Stromal cell of bone marrow (primary cell): ENCODE data around the gene HSF2BP.
"Not testable (repeated sequence)": the region's sequence is repeated elsewhere in the genome, so short reads cannot be mapped to it uniquely, and the experiment has no call there.

Experiments used
- DNase-seq: peaks from one replicate; pipeline ENCODE4 v3.0.0-alpha.2; 2012; ENCODE audit warnings: low read depth

Gene HSF2BP

DNA sequence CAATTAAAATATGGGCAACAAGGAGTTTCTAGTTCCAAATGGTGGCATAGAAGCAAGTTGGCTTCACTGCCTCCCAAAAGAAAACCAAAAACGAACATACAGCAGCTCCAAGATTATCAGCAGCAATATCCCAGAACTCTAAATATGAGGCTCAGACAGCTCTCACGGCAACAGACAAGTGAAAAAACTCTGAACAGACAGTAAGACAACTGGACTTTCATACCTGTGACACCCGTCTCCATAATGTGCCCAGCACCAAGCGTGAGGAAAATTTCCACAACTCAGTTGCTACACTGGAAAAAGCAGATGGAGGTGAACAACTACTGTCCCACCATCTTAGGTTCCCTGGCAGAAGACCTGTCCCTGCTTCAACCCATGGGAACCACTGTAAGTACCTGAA lies 39.9 kb downstream of the HSF2BP start:
- no peak for DNase-seq

DNA sequence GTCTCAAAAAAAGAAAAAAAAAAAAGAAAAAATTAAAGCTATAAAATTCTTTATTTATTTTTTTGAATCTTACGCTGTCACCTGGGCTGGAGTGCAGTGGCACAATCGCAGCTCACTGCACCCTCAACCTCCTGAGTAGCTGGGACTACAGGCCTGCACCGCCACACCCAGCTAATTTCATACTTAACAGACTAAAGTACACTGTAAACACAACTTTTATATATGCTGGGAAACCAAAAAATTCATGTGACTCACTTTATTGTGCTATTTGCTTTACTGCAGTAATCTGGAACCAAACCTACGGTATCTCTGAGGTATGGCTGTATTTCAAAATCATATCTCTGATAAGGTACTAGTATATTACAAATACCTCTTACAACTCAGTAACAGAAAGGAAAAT lies 40.3 kb downstream of the HSF2BP start:
- DNase-seq = no peak

DNA sequence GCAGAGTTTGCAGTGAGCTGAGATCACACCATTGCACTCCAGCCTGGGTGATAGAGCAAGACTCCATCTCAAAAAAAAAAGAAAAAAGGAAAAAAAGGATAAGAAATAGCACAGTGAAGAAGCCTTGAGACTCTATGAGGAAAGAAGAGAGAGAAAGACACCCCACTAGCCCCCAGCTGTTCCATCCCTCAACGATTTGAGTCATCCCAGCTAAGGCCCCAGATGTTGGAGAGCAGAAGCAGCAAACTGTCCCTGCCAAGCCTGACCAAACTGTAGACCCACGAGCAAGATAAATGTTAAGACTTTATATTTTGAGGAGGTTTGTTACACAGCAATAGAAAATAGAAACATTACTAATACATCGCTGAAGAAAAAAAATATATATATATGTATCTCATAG lies 42.4 kb downstream of the HSF2BP start:
- not testable (repeated sequence) for DNase-seq

DNA sequence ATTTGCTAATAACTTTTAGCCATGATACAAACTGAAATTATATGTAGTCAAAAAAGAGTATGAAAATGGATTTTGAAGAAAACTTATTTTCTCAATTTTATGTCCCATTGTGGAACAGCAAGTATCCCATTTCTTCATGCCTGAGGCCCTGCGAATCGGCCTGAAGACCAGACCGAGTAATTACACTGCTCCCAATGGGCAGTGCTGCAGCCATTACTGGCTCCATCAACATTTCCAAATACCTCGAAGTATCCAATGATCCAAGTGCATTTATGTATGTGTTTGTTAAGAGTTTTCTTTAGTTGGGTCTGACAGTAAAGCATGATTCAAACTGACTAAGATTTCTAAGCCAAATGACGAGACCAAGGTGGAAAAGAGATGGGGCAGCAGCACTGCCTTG lies 44.4 kb downstream of the HSF2BP start:
- no peak for DNase-seq

DNA sequence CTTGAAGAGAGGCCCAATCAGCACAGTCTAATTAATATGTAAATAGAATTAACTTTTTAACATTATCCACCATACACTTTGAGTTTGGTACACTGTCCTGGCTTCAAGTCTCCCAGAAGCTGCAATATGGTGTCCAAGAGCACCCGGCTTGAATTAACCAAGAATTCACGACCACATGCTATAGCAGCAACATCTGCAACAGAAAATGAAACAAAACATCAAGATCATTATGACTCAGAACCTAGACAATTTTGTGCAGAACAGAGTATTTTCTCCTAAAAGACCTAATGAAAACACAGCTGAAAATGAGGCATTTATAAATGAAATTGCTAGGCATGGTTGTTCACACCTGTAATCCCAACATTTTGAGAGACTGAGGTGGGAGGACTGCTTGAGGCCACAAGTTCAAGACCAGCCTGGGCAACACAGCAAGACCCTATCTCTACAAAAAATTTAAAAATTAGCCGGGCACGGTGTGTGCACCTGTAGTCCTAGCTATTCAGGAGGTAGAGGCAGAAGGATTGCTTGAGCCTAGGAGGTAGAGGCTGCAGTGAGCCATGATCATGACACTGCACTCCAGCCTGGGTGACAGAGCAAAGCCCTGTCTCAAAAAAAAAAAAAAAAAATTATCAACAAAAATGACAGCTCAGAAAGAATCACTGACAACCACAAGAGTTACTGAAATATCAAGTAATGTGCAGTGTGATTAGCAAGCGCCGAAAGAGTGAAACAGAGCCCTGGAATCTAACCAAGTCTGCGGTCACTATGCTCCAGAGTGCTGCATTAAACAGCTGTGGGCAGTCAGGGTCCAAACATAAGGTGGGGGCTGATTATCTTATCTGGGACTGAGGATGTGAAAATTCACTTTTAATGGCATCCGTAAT lies 45.3 kb downstream of the HSF2BP start:
- DNase-seq = no peak

DNA sequence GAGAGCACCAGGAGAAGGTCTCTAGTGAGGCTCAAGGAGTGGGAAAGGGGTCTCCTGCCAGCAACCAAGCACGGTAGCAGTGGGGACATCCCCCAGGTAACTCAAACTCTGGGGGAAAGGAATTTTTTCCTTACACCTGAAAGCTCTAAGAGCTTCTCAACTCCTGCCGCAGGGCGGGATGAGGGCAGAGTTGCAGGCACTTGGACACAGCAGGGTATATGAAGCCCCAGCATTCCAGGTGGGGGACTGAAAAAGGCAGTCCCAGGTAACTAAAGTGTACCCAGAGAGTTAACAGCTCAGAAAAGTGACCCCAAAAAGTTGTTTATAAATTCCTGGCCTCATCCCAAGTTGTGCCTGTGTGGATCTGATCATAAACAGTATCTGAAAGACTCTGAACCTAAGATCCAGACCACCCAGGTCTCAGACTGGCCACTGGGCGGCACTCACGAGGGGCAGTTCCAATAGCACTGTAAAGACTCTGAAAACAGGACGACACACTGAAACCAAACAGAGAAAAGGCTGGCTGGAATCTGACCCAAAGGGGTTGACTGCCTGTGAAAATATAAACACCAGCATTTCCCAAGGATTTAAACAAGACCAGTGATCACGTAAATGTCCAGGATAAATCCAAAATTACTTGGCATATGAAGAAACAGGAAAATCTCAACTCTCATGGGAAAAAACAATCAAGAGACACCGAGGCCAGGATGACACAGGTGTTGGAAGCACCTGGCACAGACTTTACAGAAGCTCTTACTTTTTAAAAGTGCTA lies 47.5 kb downstream of the HSF2BP start:
- no peak for DNase-seq

DNA sequence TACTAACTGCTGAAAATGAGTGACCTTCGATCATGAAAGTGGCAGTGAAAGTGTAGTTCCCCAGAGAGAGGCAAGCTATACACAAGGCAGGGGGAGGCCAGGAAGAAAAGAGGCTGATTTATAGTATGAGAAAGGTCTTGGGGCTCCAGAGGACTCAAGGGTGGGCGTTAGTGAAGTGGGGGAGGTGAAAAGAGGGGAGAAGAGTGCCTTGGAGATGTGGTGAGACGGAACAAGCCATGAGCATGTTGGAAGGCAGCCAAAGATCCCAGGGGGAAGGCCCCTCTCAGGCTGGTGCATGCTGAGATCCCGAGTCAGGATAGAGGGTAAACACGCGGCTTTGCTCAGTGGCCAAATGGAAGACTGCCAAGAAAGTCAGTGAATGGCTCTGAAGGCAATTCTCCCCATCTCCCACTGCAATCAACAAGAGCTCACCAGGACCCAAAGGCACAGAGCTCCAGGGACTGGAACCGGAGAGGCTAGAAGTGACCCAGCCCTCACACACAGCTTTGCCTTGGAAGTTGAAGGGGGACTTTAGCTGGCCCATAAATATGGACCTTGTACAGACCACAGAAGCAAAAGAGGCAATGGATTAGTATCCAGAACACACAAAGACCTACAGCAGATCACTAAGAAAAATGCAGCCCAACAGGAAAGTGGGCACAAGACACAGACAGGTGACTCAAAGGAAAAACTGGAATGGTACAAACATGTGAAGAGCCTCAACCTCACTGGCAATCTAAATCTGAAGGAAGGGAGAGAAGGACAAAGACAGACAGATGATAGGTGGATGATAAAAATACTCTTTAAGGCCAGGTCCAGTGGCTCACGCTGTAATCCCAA lies 49.6 kb downstream of the HSF2BP start:
- no peak for DNase-seq

DNA sequence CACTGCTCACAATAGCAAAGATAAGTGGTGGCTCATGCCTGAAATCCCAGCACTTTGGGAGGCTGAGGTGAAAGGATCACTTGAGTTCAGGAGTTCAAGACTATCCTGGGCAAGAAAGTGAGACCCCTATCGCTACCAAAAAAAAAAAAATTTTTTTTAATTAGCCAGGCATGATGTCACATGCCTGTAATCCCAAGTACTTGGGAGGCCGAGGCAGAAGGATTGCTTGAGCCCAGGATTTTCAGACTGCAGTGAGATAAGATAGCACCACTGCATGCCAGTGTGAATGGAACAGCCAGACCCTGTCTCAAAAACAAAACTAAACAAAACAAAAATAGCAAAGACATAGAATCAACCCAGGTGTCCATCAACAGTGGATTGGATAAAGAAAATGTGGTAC lies 50.6 kb downstream of the HSF2BP start:
- no peak for DNase-seq

DNA sequence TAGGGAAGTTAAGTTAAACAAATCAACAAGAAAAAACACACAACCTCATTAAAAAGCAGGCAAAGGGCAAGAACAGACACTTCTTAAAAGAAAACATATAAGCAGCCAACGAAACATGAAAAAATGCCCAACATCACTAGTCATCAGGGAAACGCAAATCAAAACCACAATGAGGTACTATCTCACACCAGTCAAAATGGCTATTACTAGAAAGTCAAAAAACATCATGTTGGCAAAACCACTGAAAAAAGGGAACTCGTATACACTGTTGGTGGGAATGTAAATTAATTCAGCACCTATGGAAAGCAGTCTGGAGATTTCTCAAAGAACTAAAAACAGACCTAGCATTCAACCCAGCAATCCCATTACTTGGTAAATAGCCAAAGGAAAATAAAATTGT lies 51.1 kb downstream of the HSF2BP start:
- DNase-seq = no peak

DNA sequence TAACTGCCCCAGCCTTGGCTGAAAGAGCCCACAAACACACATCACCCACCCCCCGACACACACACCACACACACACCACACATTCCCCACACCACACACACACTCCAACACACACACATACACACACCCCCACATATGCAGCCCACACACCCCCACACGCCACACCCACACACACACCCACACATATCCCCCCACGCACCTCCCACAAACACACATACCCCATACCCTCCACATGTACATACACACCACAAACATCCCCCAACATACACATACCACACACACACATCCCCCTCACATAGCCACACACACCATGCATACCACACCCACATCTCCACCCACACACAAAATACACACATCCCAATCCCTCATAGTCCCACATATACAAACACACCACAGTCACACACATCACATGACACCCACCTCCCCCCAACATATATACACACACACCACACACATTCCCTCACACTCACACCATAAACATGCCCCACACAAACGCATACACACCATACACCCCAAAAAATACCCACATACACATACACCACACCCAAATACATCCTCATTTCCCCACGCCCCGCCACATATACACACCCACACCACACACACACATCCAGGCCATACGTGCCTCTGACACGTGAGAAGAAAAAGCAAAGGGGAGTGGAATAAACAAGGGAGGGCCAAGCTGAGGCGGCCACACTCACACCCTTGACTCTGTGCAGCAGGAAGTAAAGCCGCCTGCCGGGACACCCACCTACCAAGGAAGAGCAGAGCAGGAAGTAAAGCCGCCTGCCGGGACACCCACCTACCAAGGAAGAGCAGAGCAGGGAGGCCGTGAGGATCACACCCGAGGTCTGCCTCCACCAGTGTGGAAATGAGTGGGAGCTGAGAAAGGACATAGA lies 53.7 kb downstream of the HSF2BP start:
- DNase-seq = no peak

DNA sequence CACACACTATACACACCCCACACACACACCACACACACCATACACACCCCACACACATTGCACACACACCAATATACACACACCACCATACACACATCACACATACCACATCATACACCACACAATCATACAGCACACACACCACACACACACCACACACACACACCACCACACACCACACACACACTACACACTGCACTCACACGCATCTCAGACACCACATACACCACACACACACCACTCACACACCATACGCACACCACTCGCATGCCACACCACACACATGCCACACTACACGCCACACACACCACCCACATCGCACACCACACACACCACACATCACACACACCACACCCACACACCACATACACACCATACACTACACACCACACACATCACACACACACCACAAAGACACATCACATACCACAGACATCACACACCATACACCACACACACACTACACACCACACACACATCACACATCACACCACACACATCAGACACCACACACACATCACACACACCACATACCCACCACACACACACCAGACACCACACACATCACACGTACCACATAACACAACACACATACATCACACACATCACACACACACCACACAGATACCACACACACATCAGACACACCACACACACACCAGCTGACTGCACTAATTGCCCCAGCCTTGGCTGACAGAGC lies 54.6 kb downstream of the HSF2BP start:
- no peak for DNase-seq

DNA sequence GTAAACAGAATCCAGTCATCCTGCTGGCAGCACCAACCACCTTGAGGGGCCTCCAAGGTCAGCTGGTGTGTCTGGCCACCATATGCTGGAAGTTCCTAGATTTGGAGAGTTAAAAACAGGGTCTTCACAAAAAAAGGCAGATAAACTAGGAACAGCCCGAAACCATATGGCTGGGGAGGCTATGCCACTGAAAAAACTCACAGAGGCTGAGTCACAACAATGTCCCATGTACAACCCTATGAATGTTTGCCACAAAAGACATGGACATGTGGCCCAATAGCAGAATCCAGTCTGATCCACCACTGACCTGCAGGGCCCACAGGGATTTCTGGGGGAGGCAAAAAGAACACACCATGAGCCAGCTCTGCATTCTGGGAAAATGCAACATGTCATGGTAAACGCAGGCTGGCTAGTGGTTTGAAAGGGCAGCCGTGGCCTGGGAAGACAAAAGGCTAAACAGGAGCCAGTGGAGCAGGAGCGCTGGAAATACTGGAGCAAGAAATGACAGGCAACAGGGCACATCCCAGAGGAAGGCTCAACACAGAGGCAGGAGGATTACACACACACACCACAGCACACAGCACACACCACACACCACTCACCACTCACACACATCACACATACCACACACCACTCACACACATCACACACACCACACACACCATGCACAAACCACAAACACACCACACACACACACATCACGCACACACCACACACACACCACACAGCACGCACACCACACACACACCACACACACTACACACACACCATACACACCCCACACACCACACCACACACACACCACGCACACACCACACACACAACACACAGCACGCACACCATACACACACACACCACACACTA lies 55.4 kb downstream of the HSF2BP start:
- peak; percentile 63 for DNase-seq

DNA sequence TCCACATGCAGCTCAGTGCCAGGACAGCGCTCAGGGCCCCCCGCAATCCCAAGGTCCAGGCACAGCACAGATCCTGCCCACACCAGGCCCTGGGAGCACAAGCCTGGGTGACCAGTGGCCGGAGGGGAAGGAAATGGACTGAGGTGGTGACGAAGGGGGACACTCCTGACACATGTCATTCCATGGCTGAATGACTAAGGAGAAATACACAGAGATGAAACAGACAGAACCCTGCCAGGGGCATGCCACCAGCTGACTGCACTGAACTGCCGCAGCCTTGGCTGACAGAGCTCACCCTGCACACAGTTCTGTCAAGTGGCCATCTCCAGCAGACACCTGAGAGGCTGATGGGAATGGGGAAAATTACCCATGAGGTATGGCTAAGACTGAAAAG lies 56.1 kb downstream of the HSF2BP start:
- DNase-seq = no peak

DNA sequence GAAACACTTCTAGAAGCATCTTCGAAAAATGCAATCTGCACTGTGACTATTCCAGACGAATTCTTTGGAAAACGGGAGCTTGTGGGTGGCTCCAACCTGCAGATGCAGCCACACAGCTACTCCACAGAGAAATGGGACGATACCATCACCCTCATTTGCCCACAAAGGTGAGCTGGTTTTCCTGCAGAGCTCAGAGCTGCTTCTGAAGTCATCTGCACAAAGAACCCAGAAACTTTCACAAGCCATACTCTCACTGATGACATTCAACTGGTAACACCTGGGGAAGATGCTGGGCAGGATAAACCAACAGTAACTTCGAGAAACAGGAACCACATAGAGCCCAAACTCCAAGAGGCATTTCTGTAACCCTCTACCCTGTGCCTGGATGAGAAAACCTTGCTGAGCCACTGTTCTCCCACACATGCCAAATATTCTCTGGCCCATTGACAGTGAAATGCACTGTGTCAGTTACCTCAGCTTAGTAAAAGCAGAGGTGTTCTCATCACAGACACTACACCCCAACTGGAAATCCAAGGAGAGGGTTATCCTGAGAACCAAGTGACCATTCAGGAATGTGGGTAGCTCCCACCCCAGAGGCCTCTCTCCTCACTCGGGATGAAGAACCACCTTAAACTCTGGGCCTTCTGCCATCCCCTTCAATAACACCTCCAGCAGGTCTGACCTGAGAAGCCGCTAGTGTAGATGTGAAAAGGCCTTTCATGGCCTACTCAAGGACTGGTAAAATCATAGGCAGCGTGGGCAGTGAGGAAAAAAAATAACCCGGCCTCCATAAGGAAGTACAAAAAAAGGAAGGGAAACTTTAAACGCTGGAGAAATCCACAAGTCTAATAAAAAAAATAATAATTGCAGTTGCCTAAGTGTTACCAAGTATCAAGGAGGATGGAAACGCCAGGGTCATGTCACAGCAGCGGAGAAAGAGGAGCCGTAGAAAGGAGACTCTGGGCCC lies 56.7 kb downstream of the HSF2BP start:
- DNase-seq = no peak

DNA sequence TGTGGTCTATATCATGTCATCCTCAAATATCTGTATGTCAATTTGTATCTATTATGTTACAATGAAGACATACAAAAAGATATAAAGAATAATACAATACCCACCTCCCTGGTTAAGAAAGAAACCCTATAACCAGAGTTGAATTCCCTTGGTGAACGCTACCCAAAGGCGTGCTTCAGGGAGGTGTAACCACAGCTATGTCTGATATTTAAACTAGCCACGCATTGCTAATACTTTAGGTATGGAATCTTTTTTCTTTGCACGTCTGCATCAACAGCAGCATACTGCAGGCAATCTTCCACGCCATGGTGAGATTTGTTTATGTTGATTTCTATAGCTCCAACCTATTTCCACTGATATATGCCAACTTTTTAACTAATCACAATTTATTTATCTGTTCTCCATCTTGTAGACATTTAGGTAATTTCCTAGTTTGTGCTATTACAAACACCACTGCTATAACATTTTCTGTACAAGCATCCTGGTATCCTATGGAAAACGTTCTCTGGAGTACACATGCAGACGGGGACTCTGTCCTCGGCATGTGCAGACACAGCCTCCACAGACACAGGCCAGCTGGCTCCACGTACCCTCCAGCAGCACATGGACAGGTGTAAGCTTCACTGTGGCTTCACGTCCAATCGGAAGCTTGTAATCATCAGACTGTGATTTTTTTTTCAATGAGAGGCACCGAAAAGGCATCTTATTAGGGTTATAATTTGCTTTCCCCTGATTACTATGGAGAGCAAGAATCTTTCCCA lies 58.5 kb downstream of the HSF2BP start:
- no peak for DNase-seq

DNA sequence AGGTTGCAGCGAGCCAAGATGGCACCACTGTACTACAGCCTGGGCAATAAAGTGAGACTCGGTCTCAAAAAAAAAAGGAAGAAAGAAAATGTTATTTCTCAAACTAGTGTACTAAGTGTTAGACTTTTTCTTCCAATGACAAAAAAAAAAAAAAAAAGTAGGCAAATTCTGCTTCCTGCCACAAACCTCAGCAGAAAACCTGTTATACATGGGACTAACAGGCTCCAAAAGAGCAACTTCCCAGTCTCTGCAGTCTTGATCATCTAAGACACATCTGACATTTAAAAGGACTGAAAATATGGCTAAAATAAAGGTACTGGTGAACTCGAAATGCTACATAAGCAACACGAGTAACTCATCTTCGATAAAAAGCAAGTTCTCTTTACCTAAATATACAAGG lies 59.6 kb downstream of the HSF2BP start:
- DNase-seq = no peak

DNA sequence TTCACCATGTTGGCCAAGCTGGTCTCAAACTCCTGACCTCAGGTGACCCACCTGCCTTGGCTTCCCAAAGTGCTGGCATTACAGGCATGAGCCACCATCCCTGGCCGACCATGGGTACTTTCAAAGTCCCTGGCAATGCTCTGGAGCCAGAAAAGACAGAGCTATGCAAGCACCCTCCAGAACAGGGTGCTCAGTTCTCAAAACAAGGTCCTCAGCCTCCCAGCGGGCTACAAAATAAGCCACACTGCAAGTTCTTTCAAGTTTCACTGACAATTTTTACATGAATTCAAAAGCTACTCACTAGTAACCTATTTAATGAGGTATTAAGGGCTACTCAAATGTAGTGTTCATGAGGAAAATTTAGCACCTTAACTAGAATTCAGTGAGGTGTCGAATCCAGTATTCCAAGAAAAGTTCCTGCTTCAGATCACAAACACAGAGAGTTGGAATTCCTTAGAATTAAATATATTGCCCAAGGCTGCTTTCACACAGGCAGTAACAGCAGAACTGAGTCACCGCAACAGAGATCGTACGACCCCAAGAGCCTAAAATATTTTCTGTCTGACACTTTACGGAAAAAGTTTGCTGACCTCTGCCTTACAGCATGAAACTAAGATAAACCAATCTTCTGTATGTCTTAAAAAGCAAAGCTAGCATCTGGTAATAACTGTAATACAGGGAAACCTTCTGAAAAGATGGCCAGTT lies 60.7 kb downstream of the HSF2BP start:
- no peak for DNase-seq
